HepG2 (cell line): ENCODE measurements around the gene CHDH. TPM values are rescaled to one million over a fixed set of nuclear protein-coding genes. Genes with fewer than 3 reads are reported as not detected.
A peak's percentile ranks its signal among the peaks of the same experiment; 100 is the strongest.

Experiments
- CEBPZ ChIP-seq: IDR thresholded peaks from 2 replicates; pipeline ENCODE4 v1.6.1; 2012; ENCODE audit warnings: low read length, improper control_type of control experiment
- MBD4 ChIP-seq: IDR thresholded peaks from 2 replicates; pipeline ENCODE4 v1.6.1; 2012; ENCODE audit warnings: low read length, inconsistent platforms, borderline replicate concordance
- NR2F1 ChIP-seq, 2 experiments: fragments of 450-650 bp in 1 of 2; formaldehyde crosslinking in 1 of 2; IDR thresholded peaks; 2 replicates each; pipeline versions ENCODE4 v1.5.0 to v1.6.1; 2016 to 2020; ENCODE audit warnings: mild to moderate bottlenecking in 1 of 2, missing compliant biosample characterization in 1 of 2, missing genetic modification reagents in 1 of 2, moderate library complexity in 1 of 2
- PBX2 ChIP-seq: IDR thresholded peaks from 2 replicates; pipeline ENCODE4 v1.6.1; 2016; ENCODE audit warnings: control low read depth
- PRDM15 ChIP-seq: sonication (generic); formaldehyde crosslinking; IDR thresholded peaks from 2 replicates; pipeline ENCODE4 v1.4.0; 2020; ENCODE audit warnings: missing genetic modification reagents
- RELA ChIP-seq: sonication (generic); formaldehyde crosslinking; IDR thresholded peaks from 2 replicates; pipeline ENCODE4 v1.4.0; 2020; ENCODE audit warnings: missing genetic modification reagents
- RERE ChIP-seq: IDR thresholded peaks from 2 replicates; pipeline ENCODE4 v1.6.1; 2016; ENCODE audit warnings: low read depth, missing genetic modification reagents, missing compliant biosample characterization
- RXRB ChIP-seq: IDR thresholded peaks from 2 replicates; pipeline ENCODE4 v1.6.1; 2016; ENCODE audit warnings: borderline replicate concordance, missing genetic modification reagents, missing compliant biosample characterization
- SIN3A ChIP-seq: IDR thresholded peaks from 2 replicates; pipeline ENCODE4 v1.6.1; 2011; ENCODE audit warnings: low read depth, mild to moderate bottlenecking, control low read depth, low read length, borderline replicate concordance
- SKI ChIP-seq: fragments of 450-650 bp; IDR thresholded peaks from one replicate; pipeline ENCODE4 v1.6.1; 2018; ENCODE audit warnings: mild to moderate bottlenecking; ENCODE audit not compliant: partially characterized antibody
- ZFP36L1 ChIP-seq: sonication (generic); formaldehyde crosslinking; IDR thresholded peaks from 2 replicates; pipeline ENCODE4 v1.8.0; 2022; ENCODE audit warnings: mild to moderate bottlenecking, missing genetic modification reagents, moderate library complexity
- ZNF274 ChIP-seq: sonication (generic); formaldehyde crosslinking; IDR thresholded peaks from 2 replicates; pipeline ENCODE4 v1.5.1; 2020; ENCODE audit warnings: mild to moderate bottlenecking, missing genetic modification reagents
- ZNF282 ChIP-seq: fragments of 450-650 bp; IDR thresholded peaks from 2 replicates; pipeline ENCODE4 v1.6.1; 2018; ENCODE audit not compliant: partially characterized antibody
- ZNF569 ChIP-seq: sonication (generic); formaldehyde crosslinking; IDR thresholded peaks from 2 replicates; pipeline ENCODE4 v1.5.0; 2020; ENCODE audit warnings: mild to moderate bottlenecking, missing genetic modification reagents, moderate library complexity, borderline replicate concordance
- polyA plus RNA-seq, 8 experiments: library from polyadenylated mRNA; depleted of rRNA in 3 of 8; stranded (reverse) in 7 of 8; unstranded in 1 of 8; fragments of >200 nt; fragmentation: Illumina TruSeq in 4 of 8; extraction: Trizol in 4 of 8; gene quantifications; 2 replicates each; pipeline versions ENCODE4 v1.2.1 to v1.2.3, GENCODE V29; 2011 to 2016; ENCODE audit warnings: low read depth in 4 of 8, missing spikeins in 1 of 8, mixed read lengths in 1 of 8; ENCODE audit not compliant: insufficient read depth in 1 of 8
- total RNA-seq, 5 experiments: library from RNA; depleted of rRNA; stranded (reverse); fragments of >200 nt; fragmentation: Illumina TruSeq; extraction: Trizol; gene quantifications; 2 replicates each; pipeline ENCODE4 v1.2.3, GENCODE V29; 2016; ENCODE audit warnings: low read depth in 1 of 5

The CHDH gene
- total and polyA plus RNA-seq, 2 of the 13 experiments (the other 11 are each of a cell fraction or from before 2014, with no cell fraction given): 28.1 to 48.9 TPM

- no peak for TF ChIP-seq PBX2 (CRISPR knock-in tag)
- peak; percentile 60; the same call in 1 of the 2 replicates for TF ChIP-seq RXRB (CRISPR knock-in tag)
- peak; percentile 52; the same call in 1 of the 2 replicates for TF ChIP-seq ZNF274 (CRISPR knock-in tag)
- 0 out of 2 replicates have a peak, but pooled peaks have one; percentile 75 for TF ChIP-seq ZNF569
- no peak for TF ChIP-seq NR2F1 (CRISPR knock-in tag; IDR thresholded peaks at IDR 0.05)
- no peak for TF ChIP-seq SKI
- no peak for TF ChIP-seq PRDM15 (CRISPR knock-in tag)
- TF ChIP-seq RERE: no peak
- no peak for TF ChIP-seq CEBPZ
- TF ChIP-seq MBD4: no peak
- TF ChIP-seq ZNF282: no peak
- peak; percentile 82; the same call in 1 of the 2 replicates for TF ChIP-seq RELA (CRISPR knock-in tag)
- 0 out of 2 replicates have a peak, but pooled peaks have one; percentile 67 for TF ChIP-seq SIN3A
- no peak for TF ChIP-seq ZFP36L1
Observed at GRCh38 chr3:53881691-53882593, 35.7 kb upstream of the CHDH start, which contains the start of gene ACTR8 (continued).
